ENCODE measurements around the gene KRT78.

The KRT78 gene

GRCh38 chr12:52788876-52789636, 59.7 kb downstream of the KRT78 start:
- no peak overlapping the region for H3K4me3 ChIP-seq (ENCODE audit: control insufficient read depth, low read depth, low read length)
- no peak for DNase-seq (ENCODE audit: low read depth)
- no peak for TF ChIP-seq CTCF (conservative IDR thresholded peaks at IDR 0.05; ENCODE audit: control insufficient read depth, insufficient read depth, low read depth, low read length)

GRCh38 chr12:52788192-52788875, 60.5 kb downstream of the KRT78 start:
- no peak overlapping the region for H3K4me3 ChIP-seq (ENCODE audit: control insufficient read depth, low read depth, low read length)
- no peak for TF ChIP-seq CTCF (conservative IDR thresholded peaks at IDR 0.05; ENCODE audit: control insufficient read depth, insufficient read depth, low read depth, low read length)
- DNase-seq (ENCODE audit: low read depth): no peak

Data from fibroblast of mammary gland (primary cell).